DMS53 treated with DMSO at 0.1 percent for 48 hours (cell line): ENCODE results near the gene MMP15.

Experiments
- DNase-seq: peaks from one replicate; lab custom pipeline; 2025; ENCODE audit not compliant: unreplicated experiment; lab: John Stamatoyannopoulos, UW

MMP15 gene

DNA sequence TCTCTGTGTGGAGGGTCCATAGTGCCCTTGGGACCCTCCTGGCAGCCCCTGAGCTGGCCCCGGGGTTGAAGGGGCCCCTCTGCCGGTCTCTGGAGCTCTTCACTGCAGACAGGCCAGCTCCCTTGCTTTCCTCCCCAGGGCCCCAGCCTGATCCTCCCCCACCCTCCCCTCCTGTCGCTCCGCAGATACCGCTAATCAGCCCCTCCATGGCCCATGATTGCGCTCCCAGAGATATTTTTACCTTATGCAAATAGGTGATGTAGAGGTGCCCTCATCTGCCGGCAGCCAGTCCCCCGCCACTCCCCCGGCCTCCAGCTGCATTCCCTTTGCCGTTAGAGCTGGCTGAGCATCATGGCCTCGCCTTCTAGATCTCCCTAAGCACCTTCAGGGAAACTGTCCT lies 9.2 kb downstream of the MMP15 start:
- DNase-seq: no peak

DNA sequence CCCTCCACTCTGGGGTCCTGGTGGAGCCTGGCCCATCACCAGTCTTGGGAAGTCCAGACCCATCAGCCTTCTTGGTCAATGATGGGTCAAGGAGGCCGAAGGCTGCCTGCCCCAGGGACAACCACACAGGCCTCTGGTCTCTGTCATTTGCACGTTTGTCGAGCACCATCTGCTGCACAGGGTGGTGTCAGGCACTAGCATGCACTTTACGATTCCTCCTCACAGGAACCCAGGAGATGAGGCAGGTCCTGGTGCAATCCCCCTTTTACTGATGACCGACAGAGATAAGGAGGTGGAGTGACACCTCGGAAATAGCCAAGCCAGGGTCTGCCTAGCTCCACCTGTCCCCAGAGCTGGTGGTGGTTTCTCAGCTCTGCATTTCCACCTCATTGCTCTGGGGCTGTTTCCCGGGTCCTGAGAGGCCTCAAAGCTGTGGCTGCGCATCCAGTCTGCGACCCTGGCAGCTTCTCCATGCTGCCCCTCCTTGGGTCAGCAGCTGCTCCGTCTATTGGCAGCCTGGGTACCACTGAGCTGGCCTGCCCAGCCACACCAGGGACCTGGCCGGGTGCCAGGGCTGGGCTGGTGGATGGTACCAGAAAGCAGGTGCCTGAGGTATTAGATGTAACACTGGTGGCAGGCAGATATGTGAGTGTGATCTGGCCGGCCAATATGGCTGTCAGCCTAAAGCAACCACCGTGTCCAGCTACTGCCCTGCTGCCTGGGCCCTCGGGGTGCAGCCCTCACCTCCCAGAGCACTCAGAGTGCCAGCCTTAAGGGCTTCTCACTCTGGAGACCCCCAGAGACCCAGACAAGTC lies 10.0 kb downstream of the MMP15 start:
- DNase-seq: no peak

DNA sequence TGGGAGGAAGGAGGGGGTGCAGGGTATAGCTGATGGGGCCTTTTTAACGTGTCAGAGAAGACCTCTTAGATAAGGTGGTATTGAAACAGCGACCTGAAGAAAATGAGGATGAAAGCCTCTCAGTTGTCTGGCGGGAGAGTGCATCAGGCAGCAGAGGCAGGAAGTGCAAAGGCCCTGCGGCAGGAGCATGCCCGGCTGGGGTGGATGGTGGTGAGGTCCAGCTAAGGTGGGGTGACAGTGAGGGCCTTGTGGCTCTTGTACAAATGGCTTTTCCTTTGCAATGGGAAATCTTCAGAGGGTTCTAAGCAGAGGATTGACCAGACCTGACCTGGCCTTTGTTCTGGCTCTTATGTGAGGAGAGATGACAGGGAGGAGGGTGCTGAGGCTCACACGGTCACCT lies 11.4 kb downstream of the MMP15 start:
- no peak for DNase-seq

DNA sequence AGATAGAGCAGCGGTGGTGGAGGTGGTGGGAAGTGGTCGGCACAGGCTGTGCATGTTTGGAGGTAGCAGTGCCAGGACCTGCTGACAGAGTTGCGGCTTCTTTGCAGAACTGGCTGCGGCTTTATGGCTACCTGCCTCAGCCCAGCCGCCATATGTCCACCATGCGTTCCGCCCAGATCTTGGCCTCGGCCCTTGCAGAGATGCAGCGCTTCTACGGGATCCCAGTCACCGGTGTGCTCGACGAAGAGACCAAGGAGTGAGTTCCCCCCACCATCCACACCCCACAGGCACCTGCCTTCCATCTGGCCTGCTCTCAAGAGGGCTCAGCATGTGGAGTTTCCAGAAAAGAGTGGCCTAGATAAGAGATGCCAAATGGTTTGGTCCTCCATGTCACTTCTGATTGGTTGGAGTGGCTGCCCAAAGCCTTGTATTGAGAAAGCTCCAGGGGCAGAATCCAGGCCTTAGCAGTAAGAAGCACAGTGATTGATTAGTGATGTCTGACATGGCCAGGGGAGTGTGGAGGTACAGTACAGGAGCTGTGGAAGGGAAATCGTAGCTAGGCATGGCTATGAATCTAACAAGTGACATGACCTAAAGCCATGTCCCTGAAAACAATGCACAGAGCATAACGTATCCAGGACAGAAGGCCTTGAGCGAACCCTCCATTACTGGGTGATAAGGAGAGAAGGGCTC lies 12.0 kb downstream of the MMP15 start:
- no peak for DNase-seq

DNA sequence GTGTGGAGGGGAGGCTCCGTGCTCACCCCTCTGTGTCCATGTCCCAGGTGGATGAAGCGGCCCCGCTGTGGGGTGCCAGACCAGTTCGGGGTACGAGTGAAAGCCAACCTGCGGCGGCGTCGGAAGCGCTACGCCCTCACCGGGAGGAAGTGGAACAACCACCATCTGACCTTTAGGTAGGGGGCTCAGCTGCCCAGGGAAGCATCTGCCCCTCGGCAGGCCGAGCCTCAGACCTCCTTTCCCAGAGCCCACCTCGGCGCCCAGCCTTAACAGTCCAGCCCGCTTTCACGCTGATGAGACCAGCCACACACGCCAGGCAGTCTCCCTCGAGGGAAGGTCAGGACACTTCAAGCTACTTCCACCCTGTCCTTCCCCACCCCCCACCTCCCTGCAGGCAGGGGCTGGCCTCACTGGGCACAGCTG lies 12.7 kb downstream of the MMP15 start:
- DNase-seq: no peak

DNA sequence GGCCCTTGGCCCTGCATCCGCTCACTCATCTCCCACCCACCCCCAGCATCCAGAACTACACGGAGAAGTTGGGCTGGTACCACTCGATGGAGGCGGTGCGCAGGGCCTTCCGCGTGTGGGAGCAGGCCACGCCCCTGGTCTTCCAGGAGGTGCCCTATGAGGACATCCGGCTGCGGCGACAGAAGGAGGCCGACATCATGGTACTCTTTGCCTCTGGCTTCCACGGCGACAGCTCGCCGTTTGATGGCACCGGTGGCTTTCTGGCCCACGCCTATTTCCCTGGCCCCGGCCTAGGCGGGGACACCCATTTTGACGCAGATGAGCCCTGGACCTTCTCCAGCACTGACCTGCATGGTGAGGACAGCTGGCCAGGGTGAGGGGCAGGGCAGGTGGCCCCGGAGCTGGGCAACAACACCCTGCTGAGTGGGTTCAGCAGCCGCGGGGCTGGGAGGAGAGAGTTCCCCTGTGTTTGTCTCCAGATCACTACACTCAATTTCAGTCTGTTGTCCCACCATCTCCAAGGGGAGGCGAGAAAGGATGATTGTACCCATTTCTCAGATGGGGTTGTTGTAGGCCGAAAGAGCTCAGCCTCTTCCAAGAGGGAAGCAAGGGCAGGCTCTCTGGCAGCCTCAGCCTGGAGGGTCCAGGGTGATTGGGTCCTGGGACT lies 14.4 kb downstream of the MMP15 start:
- DNase-seq: no peak

DNA sequence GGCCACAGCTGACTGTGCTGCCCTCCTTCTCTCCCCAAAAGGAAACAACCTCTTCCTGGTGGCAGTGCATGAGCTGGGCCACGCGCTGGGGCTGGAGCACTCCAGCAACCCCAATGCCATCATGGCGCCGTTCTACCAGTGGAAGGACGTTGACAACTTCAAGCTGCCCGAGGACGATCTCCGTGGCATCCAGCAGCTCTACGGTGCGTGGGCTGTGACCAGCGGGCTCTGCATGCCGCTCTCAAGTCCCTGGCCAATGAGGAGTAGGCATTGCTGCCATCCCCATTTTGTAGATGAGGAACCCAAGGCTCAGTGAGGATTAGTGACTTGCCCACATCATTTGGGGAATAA lies 14.9 kb downstream of the MMP15 start:
- DNase-seq: no peak

DNA sequence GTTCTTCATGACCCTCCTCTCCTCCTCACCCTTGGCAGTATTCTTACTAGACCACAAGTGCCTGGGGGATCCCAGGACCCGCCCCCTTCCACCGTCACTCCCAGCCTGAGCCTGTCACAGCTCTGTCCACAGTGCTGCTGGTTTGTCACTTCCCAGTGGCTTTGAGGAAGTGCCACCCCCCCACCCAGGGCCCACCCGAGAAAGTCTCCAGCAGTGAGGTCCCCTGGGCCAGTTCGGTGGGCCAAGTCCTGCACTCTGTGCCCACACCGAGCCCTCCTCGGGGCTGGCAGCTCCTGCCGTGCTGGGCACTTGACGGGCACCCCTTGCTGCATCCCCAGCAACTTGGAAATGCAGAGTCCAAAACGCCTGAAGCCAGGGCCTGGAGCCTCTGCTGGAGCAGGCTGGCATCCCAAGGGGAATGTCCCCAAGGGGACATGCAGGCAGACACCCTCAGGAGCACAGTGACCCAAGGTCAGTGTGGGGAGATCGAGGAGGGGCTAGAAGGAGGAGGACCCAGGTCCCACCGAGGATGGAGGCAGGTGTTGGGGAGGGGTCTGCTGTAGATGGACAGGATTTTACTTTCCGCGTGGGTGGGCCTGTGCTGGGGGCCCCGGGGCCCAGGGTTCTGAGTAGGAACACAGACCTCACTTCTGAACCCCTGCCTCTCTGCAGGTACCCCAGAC lies 15.5 kb downstream of the MMP15 start:
- DNase-seq: no peak

DNA sequence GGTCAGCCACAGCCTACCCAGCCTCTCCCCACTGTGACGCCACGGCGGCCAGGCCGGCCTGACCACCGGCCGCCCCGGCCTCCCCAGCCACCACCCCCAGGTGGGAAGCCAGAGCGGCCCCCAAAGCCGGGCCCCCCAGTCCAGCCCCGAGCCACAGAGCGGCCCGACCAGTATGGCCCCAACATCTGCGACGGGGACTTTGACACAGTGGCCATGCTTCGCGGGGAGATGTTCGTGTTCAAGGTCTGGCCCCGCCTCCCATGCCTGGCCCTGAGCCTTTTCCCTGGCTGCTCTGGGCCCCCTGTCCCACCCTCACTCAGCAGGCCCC lies 16.0 kb downstream of the MMP15 start:
- no peak for DNase-seq

DNA sequence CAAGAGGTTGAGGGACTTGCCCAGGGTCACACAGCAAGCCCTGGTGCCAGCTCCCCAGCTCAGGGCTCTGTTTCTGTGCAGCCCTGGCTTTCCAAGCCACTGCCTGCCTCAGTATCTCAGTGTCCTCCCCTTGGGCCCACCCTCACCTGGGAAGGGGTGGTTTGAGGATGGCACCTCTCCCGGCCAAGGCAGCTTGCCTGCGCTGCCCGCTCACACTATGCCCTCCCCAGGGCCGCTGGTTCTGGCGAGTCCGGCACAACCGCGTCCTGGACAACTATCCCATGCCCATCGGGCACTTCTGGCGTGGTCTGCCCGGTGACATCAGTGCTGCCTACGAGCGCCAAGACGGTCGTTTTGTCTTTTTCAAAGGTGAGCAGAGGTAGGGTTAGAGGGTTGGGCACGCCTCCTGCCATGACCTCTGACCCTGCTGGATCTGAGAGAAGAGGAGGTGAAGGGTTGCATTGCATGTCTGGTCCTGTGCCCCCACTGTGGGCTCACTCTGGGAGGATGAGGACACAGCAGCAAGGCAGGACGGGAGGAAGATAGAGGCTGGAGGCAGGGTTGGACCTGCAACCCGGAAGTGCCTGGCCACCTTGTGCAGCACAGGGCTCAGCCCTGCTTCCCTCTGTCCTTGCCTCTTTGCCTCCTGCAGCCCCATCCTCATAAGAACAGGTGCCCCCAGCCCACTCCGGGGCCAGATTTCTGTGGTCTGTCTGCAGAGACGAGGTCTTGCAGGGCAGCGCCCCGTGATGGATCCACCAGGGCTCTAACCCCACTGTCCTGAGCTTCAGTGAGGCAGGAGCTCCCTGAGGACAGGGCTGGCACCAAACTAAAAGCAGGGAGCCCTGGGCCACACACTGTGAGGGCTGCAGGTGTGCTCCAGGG lies 16.7 kb downstream of the MMP15 start:
- DNase-seq: no peak

DNA sequence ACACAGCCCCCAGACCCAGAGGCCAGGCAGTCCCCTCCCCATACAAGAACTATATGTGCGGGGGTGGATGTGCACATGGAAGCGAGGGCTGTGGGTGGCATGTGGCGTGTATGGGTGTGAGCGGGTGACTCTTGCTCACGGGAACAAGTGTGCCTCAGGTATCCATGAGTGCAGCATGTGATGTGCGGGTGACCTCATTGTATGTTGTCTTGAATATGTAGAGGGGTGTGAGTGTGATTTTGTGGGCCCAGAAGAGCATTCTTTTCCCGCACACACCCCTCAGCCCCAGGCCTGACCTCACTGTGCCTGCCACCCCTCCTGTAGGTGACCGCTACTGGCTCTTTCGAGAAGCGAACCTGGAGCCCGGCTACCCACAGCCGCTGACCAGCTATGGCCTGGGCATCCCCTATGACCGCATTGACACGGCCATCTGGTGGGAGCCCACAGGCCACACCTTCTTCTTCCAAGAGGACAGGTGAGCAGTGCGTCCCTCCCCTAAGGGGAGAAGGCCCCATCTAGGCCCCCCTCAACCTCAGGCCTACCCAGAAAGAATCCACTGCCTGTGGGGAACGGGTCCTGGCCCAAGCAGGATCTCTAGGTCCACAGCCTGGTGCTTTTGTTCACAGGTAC lies 17.4 kb downstream of the MMP15 start:
- DNase-seq: no peak

DNA sequence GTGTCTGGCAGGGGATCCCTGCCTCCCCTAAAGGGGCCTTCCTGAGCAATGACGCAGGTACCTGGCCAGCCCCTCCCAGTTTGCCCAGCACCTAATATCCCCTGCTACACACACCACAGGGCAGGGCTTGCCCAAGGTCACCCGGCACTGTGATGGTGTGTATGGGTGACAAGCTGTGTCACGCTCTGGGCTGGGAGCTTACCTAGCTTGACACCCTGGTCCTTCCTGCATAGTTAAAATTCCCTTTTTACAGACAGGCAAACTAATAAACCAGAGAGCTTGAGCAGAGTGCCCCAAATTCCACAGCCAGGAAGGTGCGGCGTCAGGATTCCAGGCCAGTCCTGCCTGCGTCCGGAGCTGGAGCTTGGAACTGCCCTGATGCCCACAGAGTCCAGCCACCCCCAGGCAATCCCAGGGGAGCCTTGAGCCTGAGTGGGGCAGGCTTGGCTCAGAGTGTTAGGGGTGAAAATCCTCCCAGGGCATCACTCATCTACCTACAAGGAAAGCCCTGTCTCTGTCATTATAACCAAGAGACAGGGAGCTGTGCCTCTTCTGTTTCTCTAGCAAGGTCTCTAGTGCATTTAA lies 18.1 kb downstream of the MMP15 start:
- DNase-seq: no peak

DNA sequence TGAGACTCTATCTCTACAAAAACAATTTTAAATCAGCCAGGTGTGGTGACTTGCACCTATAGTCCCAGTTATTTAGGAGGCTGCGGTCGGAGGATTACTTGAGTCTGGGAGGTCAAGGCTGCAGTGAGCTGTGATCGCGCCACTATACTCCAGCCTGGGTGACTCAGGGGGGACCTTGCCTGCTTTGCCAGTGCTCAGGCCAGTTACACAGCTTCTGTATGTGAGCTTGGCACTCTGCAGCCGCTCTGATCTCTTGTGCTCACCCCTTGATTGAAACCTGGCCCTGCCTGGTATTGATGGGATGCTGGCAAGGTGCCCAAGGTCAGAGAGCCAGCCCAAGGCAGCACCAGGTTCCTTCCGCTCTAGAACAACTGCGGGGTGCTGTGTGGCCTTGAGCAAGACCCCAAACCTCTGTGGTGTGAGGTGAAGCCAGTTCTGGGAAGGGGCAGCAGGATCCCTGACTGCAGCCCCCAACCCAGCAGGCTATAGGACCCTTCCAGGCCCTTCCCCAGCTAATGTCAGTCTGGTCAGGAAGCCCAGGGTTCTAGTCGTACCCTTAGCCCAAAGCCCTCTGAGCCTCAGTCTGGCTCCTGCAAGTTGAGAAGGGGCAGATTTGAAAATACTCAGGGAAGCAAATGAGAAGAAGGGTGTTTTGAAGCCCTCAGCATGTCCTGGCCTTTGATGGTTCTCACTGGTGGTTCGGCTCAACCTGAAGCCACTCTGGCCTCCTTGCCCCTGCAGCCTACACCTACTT lies 18.9 kb downstream of the MMP15 start:
- no peak for DNase-seq

DNA sequence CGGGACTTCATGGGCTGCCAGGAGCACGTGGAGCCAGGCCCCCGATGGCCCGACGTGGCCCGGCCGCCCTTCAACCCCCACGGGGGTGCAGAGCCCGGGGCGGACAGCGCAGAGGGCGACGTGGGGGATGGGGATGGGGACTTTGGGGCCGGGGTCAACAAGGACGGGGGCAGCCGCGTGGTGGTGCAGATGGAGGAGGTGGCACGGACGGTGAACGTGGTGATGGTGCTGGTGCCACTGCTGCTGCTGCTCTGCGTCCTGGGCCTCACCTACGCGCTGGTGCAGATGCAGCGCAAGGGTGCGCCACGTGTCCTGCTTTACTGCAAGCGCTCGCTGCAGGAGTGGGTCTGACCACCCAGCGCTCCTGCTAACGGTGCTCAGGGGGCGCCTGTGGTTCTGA lies 19.5 kb downstream of the MMP15 start:
- DNase-seq: no peak

DNA sequence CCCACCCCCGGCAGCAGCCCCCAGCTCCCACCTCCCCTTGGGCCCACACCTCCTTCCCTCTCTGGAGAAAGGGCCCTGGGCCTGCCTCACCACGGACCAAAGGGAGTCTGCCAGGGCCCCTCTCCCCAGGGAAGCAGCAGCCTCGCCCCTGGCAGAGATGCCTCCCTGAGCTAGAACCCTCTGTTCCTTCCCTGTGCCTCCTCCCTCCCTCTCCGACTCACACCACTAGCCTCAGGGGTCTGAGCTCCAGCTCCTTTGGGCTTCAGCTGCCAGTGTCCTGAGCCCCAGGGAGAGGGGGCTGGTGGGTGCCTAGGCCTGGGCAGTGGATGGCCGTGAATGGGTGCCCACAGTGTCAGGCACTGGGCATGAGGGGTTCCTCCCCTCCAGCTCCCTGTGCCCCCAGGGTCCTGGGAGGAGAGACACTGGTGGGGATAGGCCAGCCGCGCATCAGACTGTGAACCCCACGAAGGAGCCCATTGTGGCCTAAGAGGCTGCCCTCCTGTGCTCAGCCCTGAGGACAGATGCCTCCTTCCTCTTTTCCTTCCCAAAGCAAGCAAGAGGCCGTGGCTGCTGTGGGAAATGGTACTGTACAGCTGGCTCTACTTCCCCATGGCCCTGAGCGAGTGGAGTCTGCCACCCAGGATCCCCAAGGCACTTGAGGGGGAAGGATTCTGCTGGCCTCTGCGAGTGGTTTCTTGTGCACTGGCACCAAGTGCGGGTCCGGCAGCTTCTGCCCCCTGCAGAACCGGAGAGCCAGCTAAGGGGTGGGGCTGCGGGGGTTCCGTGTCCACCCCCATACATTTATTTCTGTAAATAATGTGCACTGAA lies 20.7 kb downstream of the MMP15 start:
- DNase-seq: no peak

DNA sequence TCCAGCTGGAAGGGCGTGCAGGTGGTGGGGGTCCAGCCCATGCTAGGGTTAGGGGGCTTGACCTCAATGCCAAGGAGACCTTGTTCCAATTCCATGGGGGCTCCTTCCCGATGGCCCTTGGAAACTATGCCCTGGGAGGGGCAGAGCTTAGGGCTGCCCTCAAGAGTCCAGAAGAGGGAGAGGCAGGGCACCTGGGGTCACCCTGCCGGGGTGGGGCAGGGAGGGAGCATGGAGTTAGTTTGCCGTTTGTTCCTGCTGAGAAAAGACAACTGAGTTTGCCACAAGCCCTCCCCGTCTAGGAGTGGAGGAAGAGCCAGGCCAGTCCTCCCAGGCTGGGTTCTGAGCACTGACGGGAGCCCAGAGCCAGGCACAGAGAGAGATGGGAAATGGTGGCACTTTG lies 21.4 kb downstream of the MMP15 start:
- DNase-seq: no peak

DNA sequence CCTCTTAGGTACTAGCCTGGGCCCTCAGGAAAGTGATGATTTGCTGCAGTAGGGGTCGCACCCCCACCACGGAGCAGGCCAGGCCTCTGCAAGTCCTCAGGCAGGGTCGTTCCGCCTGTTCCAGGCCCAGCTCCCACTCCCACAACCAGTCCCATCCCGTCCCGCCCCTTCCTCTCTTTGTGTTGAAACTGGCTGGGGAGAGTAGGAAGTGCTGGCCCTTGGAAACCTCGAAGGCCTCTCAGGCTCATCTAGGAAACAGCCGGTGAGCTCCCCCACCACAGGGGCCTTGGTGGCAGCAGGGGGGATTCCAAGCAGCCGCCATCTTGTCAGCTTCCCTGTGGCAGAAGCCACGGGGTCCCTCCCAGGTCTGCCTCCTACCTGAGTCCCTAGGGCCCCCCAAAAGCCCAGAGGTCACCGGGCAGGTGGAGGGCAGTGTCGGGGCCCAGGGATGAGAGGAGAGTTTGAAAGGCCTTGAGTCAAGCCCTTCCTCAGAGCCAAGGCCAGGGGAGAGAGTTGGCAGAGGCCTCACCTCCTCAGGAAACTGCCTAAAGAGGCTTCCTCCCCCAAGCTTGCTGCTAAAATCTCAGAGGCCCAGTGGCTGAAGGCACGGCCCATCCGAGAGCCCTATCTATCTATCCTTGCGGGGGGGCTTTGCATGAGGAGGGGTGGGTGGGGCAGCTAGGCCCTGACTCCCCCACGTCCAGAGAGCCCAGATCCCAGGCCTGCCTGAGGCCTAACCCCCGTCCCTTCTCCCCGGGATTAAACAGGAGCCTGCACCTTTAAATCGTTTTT lies 22.2 kb downstream of the MMP15 start:
- no peak for DNase-seq
